Activated CD4-positive, alpha-beta T cell treated with anti-CD3 and anti-CD28 coated beads, Interleukin-2, amount 10 ng/mL, durations not matched to agents 24 days and 14 days (primary cell): Measurements from ENCODE around the gene IDH3A. TPM values are rescaled to one million over a fixed set of nuclear protein-coding genes. Genes with fewer than 3 reads are reported as not detected.

Source experiments
- DNase-seq: peaks from one replicate; pipeline ENCODE4 v3.0.0; 2022
- H3K27ac Mint-ChIP-seq: one replicate; pipeline ENCODE4 v1.8.0; 2022; ENCODE audit warnings: mild to moderate bottlenecking, mixed read lengths
- H3K27me3 Mint-ChIP-seq: one replicate; pipeline ENCODE4 v1.8.0; 2022; ENCODE audit warnings: mixed read lengths
- H3K36me3 Mint-ChIP-seq: one replicate; pipeline ENCODE4 v1.8.0; 2022; ENCODE audit warnings: low read depth, mild to moderate bottlenecking, mixed read lengths
- H3K4me1 Mint-ChIP-seq: one replicate; pipeline ENCODE4 v1.8.0; 2021; ENCODE audit warnings: mixed read lengths
- H3K4me3 Mint-ChIP-seq: one replicate; pipeline ENCODE4 v1.8.0; 2022; ENCODE audit warnings: mild to moderate bottlenecking, moderate library complexity, mixed read lengths
- H3K9me3 Mint-ChIP-seq: one replicate; pipeline ENCODE4 v1.8.0; 2021; ENCODE audit warnings: mixed read lengths
- intact Hi-C: fragments of 100-400 bp; cut with micrococcal nuclease; formaldehyde crosslinking; loops from one replicate; pipeline ENCODE4 v1.15.1; 2023
- total RNA-seq: library from RNA; stranded (reverse); gene quantifications from 2 replicates; pipeline ENCODE4 v1.2.3, GENCODE V29; 2022

The IDH3A gene
- total RNA-seq, 1 donor from 2014 or later, result 165 TPM

- Mint-ChIP-seq H3K4me3 (no peak overlapping the region), H3K36me3 (no peaks in the 10 kb centered on the region), H3K27me3 (peaks cover 14% of the 10 kb centered on the region), H3K9me3 (no peaks in the 10 kb centered on the region), H3K4me1 (no peaks in the 10 kb centered on the region), H3K27ac (no peak overlapping the region)
- intact Hi-C loops, result no loop called here
- DNase-seq, result no peak
Observed at GRCh38 chr15:78216276-78217104, 67.3 kb downstream of the IDH3A start.

- H3K9me3 Mint-ChIP-seq, result peaks cover 1% of the 10 kb centered on the region
- H3K4me1 Mint-ChIP-seq, result peaks cover under 1% of the 10 kb centered on the region
- no peak for DNase-seq
- peaks cover 9% of the 10 kb centered on the region for H3K27me3 Mint-ChIP-seq
- intact Hi-C loops, result no loop called here
- H3K36me3 Mint-ChIP-seq, result no peaks in the 10 kb centered on the region
- H3K27ac Mint-ChIP-seq, result no peak overlapping the region
- H3K4me3 Mint-ChIP-seq, result no peak overlapping the region
Observed at GRCh38 chr15:78220713-78221112, 71.6 kb downstream of the IDH3A start.

Other genes with a start within 250 kb of the IDH3A start
- 56.8 and 62.3 TPM in 2 replicates for gene TBC1D2B, start 71.7 kb upstream of the IDH3A start, total RNA-seq
- gene SH2D7, start 56.8 kb upstream of the IDH3A start, total RNA-seq, result not detected in 2 replicates
- gene CIB2, start 17.9 kb upstream of the IDH3A start, total RNA-seq, result 1.2 and 1.5 TPM in 2 replicates
- not detected in 2 replicates for gene ACSBG1, start 85.2 kb downstream of the IDH3A start, total RNA-seq
- gene DNAJA4, start 115.2 kb downstream of the IDH3A start, total RNA-seq, result 74.1 and 75.9 TPM in 2 replicates
- gene SKIC8, start 150.2 kb downstream of the IDH3A start, total RNA-seq, result 57.6 and 62.2 TPM in 2 replicates
- gene CRABP1, start 191.0 kb downstream of the IDH3A start, total RNA-seq, result not detected in 2 replicates